Fibroblast of skin of right biceps (primary cell): Measurements from ENCODE around the gene GLP1R.

Experiments
- DNase-seq: peaks from one replicate; pipeline ENCODE4 v3.0.0-alpha.2; 2013

Gene GLP1R

GRCh38 chr6:39047434-39048327 is 900 bp upstream of the GLP1R start:
- DNase-seq = no peak

GRCh38 chr6:39049575-39050283 is 1.1 kb downstream of the GLP1R start:
- DNase-seq = no peak

- no peak for DNase-seq
These were observed 2.0 kb downstream of the GLP1R start for GRCh38 chr6:39050453-39051112.

- DNase-seq = no peak
These were observed 3.0 kb downstream of the GLP1R start for GRCh38 chr6:39051399-39052122.

GRCh38 chr6:39053016-39053624 is 4.5 kb downstream of the GLP1R start:
- no peak for DNase-seq

- DNase-seq = no peak
These were observed 5.4 kb downstream of the GLP1R start for GRCh38 chr6:39053854-39054576.

GRCh38 chr6:39054577-39055142 is 6.1 kb downstream of the GLP1R start:
- DNase-seq = no peak

- no peak for DNase-seq
These were observed 7.1 kb downstream of the GLP1R start for GRCh38 chr6:39055661-39056060.

- DNase-seq = no peak
These were observed 7.6 kb downstream of the GLP1R start for GRCh38 chr6:39056191-39056590.

- DNase-seq = no peak
These were observed 8.1 kb downstream of the GLP1R start for GRCh38 chr6:39056681-39057080.

GRCh38 chr6:39057251-39058155 is 8.9 kb downstream of the GLP1R start:
- no peak for DNase-seq

GRCh38 chr6:39058471-39059147 is 10.0 kb downstream of the GLP1R start:
- no peak for DNase-seq

GRCh38 chr6:39059496-39060310 is 11.1 kb downstream of the GLP1R start:
- DNase-seq = no peak

GRCh38 chr6:39060467-39061160 is 12.0 kb downstream of the GLP1R start:
- no peak for DNase-seq

- DNase-seq = no peak
These were observed 12.6 kb downstream of the GLP1R start for GRCh38 chr6:39061182-39061581.

GRCh38 chr6:39061588-39061987 is 13.0 kb downstream of the GLP1R start:
- DNase-seq = no peak

- no peak for DNase-seq
These were observed 13.6 kb downstream of the GLP1R start for GRCh38 chr6:39062014-39062740.
